Measurements from ENCODE around the gene GALNT16.

GRCh38 chr14:69324341-69324931, 64.5 kb downstream of the GALNT16 start:
- TF ChIP-seq CTCF (conservative IDR thresholded peaks at IDR 0.05; ENCODE audit: low read length): no peak
- no peak for TF ChIP-seq EZH2phosphoT487 (IDR thresholded peaks at IDR 0.05; ENCODE audit: borderline replicate concordance)

Data from Loucy (cell line).